Neural cell (in vitro differentiated cells): ENCODE results near the gene GXYLT2. TPM values are rescaled to one million over a fixed set of nuclear protein-coding genes. Genes with fewer than 3 reads are reported as not detected.

Source experiments
- H2AFZ ChIP-seq: fragments of 200-600, 300-800 bp; sonication (generic), shearing (Covaris generic); 2 replicates; pipeline ENCODE4 v1.6.0; 2014; ENCODE audit warnings: low read depth, mild to moderate bottlenecking, antibody characterized with exemption, low read length, moderate library complexity
- H3F3A ChIP-seq: fragments of 200-600 bp; shearing (Covaris generic); 2 replicates; pipeline ENCODE4 v1.6.1; 2016; ENCODE audit warnings: mild to moderate bottlenecking, moderate library complexity, mixed read lengths, antibody characterized with exemption, low read length; ENCODE audit not compliant: insufficient read depth, poor library complexity, severe bottlenecking
- H3K27ac ChIP-seq: fragments of 200-600, 300-800 bp; sonication (generic), shearing (Covaris generic); 2 replicates; pipeline ENCODE4 v1.5.1; 2014; ENCODE audit warnings: mild to moderate bottlenecking, low read length, moderate library complexity
- H3K27me3 ChIP-seq: fragments of 300-800, 200-600 bp; sonication (generic), shearing (Covaris generic); 2 replicates; pipeline ENCODE4 v1.6.0; 2014; ENCODE audit warnings: mild to moderate bottlenecking, low read depth, low read length, moderate library complexity; ENCODE audit not compliant: insufficient read depth
- H3K36me3 ChIP-seq: fragments of 300-800, 200-600 bp; sonication (generic), shearing (Covaris generic); 2 replicates; pipeline ENCODE4 v1.5.1; 2014; ENCODE audit warnings: mild to moderate bottlenecking, antibody characterized with exemption, low read length, moderate library complexity; ENCODE audit not compliant: insufficient read depth
- H3K4me2 ChIP-seq: fragments of 300-800, 200-600 bp; sonication (generic), shearing (Covaris generic); 2 replicates; pipeline ENCODE4 v1.6.0; 2014; ENCODE audit warnings: mild to moderate bottlenecking, low read length
- H3K4me3 ChIP-seq: fragments of 300-800, 200-600 bp; sonication (generic), shearing (Covaris generic); 2 replicates; pipeline ENCODE4 v1.5.1; 2014; ENCODE audit warnings: mild to moderate bottlenecking, low read length, moderate library complexity
- H3K79me2 ChIP-seq: fragments of 200-600 bp; shearing (Covaris generic); replicated peaks from 2 replicates; pipeline ENCODE4 v1.6.0; 2014; ENCODE audit warnings: mild to moderate bottlenecking, low read length, moderate library complexity; ENCODE audit not compliant: insufficient read depth
- H3K9ac ChIP-seq: fragments of 300-800, 200-600 bp; sonication (generic), shearing (Covaris generic); 2 replicates; pipeline ENCODE4 v1.6.1; 2016; ENCODE audit warnings: mild to moderate bottlenecking, low read length, mixed read lengths
- H3K9me2 ChIP-seq: fragments of 200-600 bp; shearing (Covaris generic); 2 replicates; pipeline ENCODE4 v1.6.1; 2016; ENCODE audit warnings: mild to moderate bottlenecking, low read length, mixed read lengths; ENCODE audit not compliant: insufficient read depth
- H3K9me3 ChIP-seq: fragments of 200-600, 300-800 bp; sonication (generic), shearing (Covaris generic); 2 replicates; pipeline ENCODE4 v1.6.1; 2016; ENCODE audit warnings: mild to moderate bottlenecking, mixed run types, low read length, moderate library complexity, mixed read lengths
- H4K20me1 ChIP-seq: fragments of 200-600 bp; shearing (Covaris generic); 2 replicates; pipeline ENCODE4 v1.6.1; 2016; ENCODE audit warnings: mild to moderate bottlenecking, mixed run types; ENCODE audit not compliant: insufficient read depth
- CTCF ChIP-seq: fragments of 450-650 bp; IDR thresholded peaks from 2 replicates; pipeline ENCODE4 v1.5.1; 2014; ENCODE audit warnings: antibody characterized with exemption, mild to moderate bottlenecking, moderate library complexity; ENCODE audit not compliant: poor library complexity, severe bottlenecking
- EP300 ChIP-seq: fragments of 450-650 bp; conservative IDR thresholded peaks from 2 replicates; pipeline ENCODE4 v1.6.1; 2014; ENCODE audit warnings: antibody characterized with exemption, mild to moderate bottlenecking, moderate library complexity; ENCODE audit not compliant: poor library complexity, severe bottlenecking
- EZH2 ChIP-seq: fragments of 200-600, 300-800 bp; shearing (Covaris generic), sonication (generic); IDR thresholded peaks from 2 replicates; pipeline ENCODE4 v1.6.1; 2014; ENCODE audit warnings: antibody characterized with exemption, low read length, borderline replicate concordance, mild to moderate bottlenecking; ENCODE audit not compliant: insufficient read depth, poor library complexity, severe bottlenecking
- MXI1 ChIP-seq: fragments of 450-650 bp; conservative IDR thresholded peaks from 2 replicates; pipeline ENCODE4 v1.6.1; 2014; ENCODE audit warnings: antibody characterized with exemption, mild to moderate bottlenecking; ENCODE audit not compliant: poor library complexity, severe bottlenecking
- POLR2AphosphoS5 ChIP-seq: IDR thresholded peaks from 2 replicates; pipeline ENCODE4 v1.6.1; 2012
- RAD21 ChIP-seq: fragments of 450-650 bp; conservative IDR thresholded peaks from 2 replicates; pipeline ENCODE4 v1.6.1; 2014; ENCODE audit warnings: antibody characterized with exemption, mild to moderate bottlenecking, moderate library complexity
- REST ChIP-seq: IDR thresholded peaks from 2 replicates; pipeline ENCODE4 v1.6.1; 2012; ENCODE audit warnings: borderline replicate concordance
- SMC3 ChIP-seq: fragments of 450-650 bp; conservative IDR thresholded peaks from 2 replicates; pipeline ENCODE4 v1.6.1; 2014; ENCODE audit warnings: antibody characterized with exemption, mild to moderate bottlenecking, moderate library complexity; ENCODE audit not compliant: poor library complexity
- TAF1 ChIP-seq: IDR thresholded peaks from 2 replicates; pipeline ENCODE4 v1.6.1; 2012; ENCODE audit warnings: low read depth
- polyA plus RNA-seq: library from polyadenylated mRNA; depleted of rRNA; stranded (reverse); fragments of >200 nt; gene quantifications from 2 replicates; pipeline ENCODE4 v1.2.3, GENCODE V29; 2014

Gene GXYLT2
- polyA plus RNA-seq, 1 donor from 2014 or later: 0.48 TPM

GRCh38 chr3:72855001-72855400, 32.8 kb upstream of the GXYLT2 start:
- Histone ChIP-seq H3K79me2 (no peaks in the 10 kb centered on the region), H2AFZ (no peak overlapping the region), H3K27ac (no peak overlapping the region)

GRCh38 chr3:72860053-72860452, 27.8 kb upstream of the GXYLT2 start:
- H3K9ac ChIP-seq: no peak overlapping the region
- no peak for TF ChIP-seq CTCF
- no peak for TF ChIP-seq TAF1
- no peak for TF ChIP-seq SMC3
- no peak for TF ChIP-seq EP300
- TF ChIP-seq EZH2: no peak
- no peak for TF ChIP-seq RAD21
- no peak for TF ChIP-seq REST
- no peak for TF ChIP-seq POLR2AphosphoS5
- TF ChIP-seq MXI1: no peak
- H3K27me3 ChIP-seq: no peaks in the 10 kb centered on the region
- no peak overlapping the region for H2AFZ ChIP-seq
- no peaks in the 10 kb centered on the region for H3F3A ChIP-seq
- no peaks in the 10 kb centered on the region for H3K36me3 ChIP-seq
- no peaks in the 10 kb centered on the region for H4K20me1 ChIP-seq
- H3K4me2 ChIP-seq: no peak overlapping the region
- H3K79me2 ChIP-seq: no peaks in the 10 kb centered on the region
- H3K9me3 ChIP-seq: no peaks in the 10 kb centered on the region
- no peak overlapping the region for H3K27ac ChIP-seq
- no peaks in the 10 kb centered on the region for H3K9me2 ChIP-seq
- no peak overlapping the region for H3K4me3 ChIP-seq

More at GRCh38 chr3:72855001-72855400, 32.8 kb upstream of the GXYLT2 start:
- Histone ChIP-seq H3K9ac (no peak overlapping the region), H3K4me2 (no peak overlapping the region), H3K9me3 (no peaks in the 10 kb centered on the region), H4K20me1 (no peaks in the 10 kb centered on the region), H3F3A (no peaks in the 10 kb centered on the region), H3K36me3 (no peaks in the 10 kb centered on the region), H3K4me3 (no peak overlapping the region), H3K27me3 (no peaks in the 10 kb centered on the region), H3K9me2 (no peaks in the 10 kb centered on the region)
- TF ChIP-seq RAD21: no peak
- no peak for TF ChIP-seq POLR2AphosphoS5
- TF ChIP-seq REST: no peak
- TF ChIP-seq MXI1: no peak
